ENCODE results near the gene CRMP1.

- TF ChIP-seq CTCF (IDR thresholded peaks at IDR 0.05), result no peak
- TF ChIP-seq POLR2A (IDR thresholded peaks at IDR 0.05), result no peak
These were observed 33.7 kb upstream of the CRMP1 start for GRCh38 chr4:5926598-5926997.
